Anterior cingulate cortex (tissue), 58 donors: ENCODE results near the gene BEX3.
"Not testable (repeated sequence)": the region's sequence is repeated elsewhere in the genome, so short reads cannot be mapped to it uniquely, and the experiment has no call there.

ENCODE experiments used
- DNase-seq, 58 donors: peaks; one replicate each; lab custom pipeline; 2025; lab: John Stamatoyannopoulos, UW

The BEX3 gene

DNA sequence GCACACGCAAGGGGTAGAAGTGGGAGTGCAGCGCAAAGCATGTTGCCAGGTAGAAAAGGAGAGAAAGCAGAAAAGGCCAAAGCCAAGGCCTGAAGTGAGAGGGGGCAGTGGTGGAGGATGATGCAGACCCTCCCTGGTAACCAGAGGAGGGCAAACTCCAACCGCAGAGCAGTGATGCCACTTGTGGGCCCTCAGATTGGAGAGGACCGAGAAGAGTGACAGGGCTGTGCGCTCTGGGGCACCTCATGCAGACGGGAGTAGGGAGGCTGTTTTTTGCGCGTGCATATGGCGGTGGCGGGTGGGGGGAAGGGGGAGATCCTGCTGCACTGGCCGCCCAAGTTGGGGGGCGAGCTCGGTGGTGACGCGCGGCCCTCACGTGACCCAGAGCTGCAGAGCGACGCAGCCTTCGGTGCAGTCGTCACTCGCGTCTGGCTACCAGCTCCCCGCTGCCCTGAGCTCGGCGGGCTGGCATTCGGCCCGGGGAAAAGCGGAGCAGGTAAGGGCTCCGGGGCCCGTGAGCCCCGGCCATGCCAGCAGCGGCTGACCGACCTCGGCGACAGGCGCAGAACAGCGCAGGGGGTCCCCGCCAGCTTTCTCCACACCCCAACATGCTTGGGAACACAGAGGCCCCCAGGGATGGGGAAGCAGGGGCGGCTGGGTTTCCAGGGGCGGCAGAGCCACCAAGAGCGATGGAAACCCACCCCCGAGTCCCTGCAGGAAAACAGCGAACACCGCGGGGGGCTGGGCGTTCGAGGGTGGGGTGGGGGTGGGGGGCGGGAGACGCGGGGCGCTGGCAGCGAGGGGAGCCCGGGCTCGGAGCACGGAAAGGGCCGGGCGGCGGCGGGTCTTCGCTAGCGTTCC, at the start of gene BEX3:
Gene BEX3 (plus strand): TSS at position 421 of the 861 bp plus-strand sequence. CDS start 984 bp downstream, outside the sequence.
- DNase-seq = peak; percentile 1 to 84 (median 54)

GRCh38 chrX:103329991-103330390, 46.3 kb upstream of the BEX3 start, which contains the start of gene TCEAL7:
TSS of gene TCEAL7 (plus strand) at chrX:103330239. CDS start at chrX:103331404, 1,165 bp downstream.
- DNase-seq = peak in 53 of 58 donors; percentile 1 to 84 (median 51)

- DNase-seq = peak in 13 of 58 donors; percentile 3 to 45 (median 8)
These were observed 45.6 kb upstream of the BEX3 start for GRCh38 chrX:103330681-103331288.

DNA sequence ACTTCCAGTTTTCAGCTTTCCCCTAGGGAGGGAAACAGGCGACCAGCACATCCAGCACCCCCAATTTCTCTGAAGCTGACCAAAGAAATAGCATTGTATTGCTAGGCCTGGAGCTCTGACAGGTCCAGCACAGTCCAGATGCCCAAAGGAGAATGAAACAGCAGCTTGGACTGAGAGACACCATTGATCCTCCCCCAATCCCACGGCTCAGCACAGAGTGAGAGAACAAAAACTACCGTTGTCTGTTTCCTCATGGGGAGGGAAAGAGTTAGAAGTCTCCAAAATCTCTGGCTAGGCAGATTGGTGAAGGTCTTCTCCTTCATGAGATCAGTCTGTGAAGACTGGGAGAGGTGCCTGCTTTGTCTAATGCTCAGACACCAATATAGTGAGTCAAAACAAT, 37.7 kb upstream of the BEX3 start:
- peak in 17 of 58 donors; percentile 0 to 44 (median 9) for DNase-seq

GRCh38 chrX:103343105-103343504, 33.2 kb upstream of the BEX3 start:
- peak in 16 of 58 donors; percentile 0 to 44 (median 4) for DNase-seq

GRCh38 chrX:103344606-103345005, 31.7 kb upstream of the BEX3 start:
- DNase-seq = no peak

DNA sequence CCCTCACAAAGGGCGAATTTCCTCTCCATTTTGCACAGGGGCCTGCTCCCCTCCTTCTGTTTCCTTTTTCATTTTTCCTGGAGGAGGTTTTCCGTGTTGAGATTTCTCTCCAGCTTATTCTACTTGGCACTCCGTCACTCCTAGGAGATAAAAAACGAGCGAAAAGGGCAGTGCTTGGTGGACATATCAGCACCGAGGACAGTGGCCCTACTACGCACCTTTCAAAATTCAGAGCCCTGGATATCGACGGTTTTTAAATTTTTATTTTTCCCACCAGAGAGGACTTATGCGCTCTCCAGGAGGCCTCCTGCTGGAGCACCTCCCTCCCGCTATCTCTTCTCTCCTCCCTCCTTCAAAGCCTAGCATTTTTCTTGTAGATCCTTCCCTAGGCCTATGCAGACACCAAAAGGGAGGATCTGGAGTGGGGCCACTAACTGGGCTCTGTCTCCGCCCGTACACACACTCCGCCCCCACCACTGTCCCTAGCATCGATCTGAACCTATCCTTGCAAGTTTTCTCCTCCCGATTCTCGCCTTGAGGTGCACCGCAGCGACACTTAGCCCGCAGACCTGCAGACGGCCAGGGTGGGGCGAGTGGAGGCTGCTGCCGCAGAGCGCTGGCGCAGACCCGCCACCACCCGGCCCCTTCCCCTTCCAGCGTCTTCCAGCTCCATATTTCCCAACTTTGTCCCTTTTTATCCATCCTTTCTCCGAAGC, 28.5 kb upstream of the BEX3 start:
- no peak for DNase-seq

- peak in 55 of 58 donors; percentile 0 to 63 (median 31) for DNase-seq
These were observed 20.1 kb upstream of the BEX3 start, which contains the start of gene TCEAL9 for GRCh38 chrX:103356130-103356798. TSS of gene TCEAL9 (plus strand) at chrX:103356506. CDS start at chrX:103357685, 1,179 bp downstream.

DNA sequence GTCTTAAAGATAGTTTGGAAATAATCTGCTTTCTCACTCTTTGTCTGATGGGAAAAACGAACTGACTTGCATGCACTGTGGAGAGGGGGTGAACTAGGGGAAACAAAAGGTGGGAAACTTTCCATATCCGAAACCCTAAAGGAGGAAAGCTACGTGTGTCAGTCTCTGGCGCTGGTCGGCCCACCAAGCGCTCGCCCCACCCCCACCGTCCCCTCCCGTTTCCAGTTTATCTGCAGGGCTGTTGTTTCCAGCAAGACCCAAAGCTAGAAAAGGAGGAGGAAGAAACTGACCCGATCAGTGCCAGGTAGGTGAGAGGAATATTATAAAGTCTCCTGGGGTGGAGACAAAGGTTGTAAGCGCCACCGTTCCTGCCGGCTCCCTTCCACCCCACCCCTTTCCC, 19.5 kb upstream of the BEX3 start:
- DNase-seq = peak in 26 of 58 donors; percentile 0 to 19 (median 5)

- DNase-seq = no peak
These were observed 18.5 kb upstream of the BEX3 start for GRCh38 chrX:103357871-103358270.

GRCh38 chrX:103359605-103360004, 16.7 kb upstream of the BEX3 start:
- DNase-seq = not testable (repeated sequence)

- no peak for DNase-seq
These were observed 16.2 kb upstream of the BEX3 start for GRCh38 chrX:103360092-103360491.

- DNase-seq = no peak
These were observed 15.4 kb upstream of the BEX3 start for GRCh38 chrX:103360916-103361315.

- no peak for DNase-seq
These were observed 14.5 kb upstream of the BEX3 start for GRCh38 chrX:103361798-103362197.

DNA sequence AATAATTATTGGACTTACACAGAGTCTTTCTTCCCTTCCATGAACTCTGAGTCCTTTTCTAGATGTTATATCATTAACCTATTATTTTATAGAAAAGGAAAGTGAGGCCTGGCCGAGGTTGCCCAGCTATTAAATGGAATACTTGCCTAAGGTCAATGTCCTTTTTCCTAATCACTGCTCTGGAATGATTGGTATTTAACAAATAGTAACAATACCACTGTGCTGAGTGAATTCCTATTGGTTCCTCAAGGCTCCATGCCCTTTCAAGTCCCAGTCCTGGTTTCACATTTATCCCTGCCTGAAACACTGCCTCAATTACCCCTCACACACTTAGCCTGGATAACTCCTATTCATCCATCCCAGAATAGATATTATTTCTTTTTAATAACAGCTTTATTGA, 13.9 kb upstream of the BEX3 start:
- DNase-seq = no peak

DNA sequence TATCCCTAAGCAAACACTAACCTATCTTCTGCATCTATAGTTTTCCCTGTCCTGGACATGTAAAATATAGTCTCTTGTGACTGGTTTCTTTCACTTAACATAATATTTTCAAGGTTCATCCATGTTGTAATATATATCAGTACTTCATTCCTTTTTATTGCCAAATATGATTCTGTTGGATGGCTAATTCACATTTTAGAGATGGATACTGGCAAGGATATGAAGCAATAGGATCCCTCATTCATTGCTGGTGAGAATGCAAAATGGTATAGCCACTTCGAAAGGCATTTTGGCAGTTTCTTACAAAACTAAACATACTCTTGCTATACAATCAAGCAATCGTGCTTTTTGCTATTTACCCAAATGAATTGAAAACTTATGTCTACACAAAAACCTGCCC, 13.3 kb upstream of the BEX3 start:
- no peak for DNase-seq

DNA sequence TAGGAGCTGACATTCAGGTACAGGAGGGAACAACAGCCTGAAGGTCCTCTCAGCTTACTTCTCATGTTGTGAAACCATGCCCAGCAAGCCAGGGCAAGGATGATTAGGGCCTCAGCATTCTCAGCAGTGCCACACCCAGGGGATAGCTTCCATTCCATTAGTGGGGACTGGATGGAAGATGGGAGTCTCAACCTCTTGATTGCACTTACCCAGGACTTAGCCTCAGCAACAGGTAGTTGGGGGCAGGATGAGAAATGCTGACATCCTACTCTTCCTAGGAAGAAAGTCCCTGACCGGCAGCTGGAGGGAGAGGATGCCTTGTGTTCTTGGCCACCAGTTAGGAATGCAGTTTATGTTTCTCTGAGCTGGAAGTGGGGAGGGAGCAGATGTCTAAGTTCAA, 8.8 kb upstream of the BEX3 start:
- no peak for DNase-seq

GRCh38 chrX:103369479-103369878, 6.9 kb upstream of the BEX3 start:
- DNase-seq = no peak

- DNase-seq = no peak
These were observed 3.5 kb upstream of the BEX3 start for GRCh38 chrX:103372886-103373285.

GRCh38 chrX:103373581-103373980, 2.8 kb upstream of the BEX3 start:
- no peak for DNase-seq
